HG03103 (cell line): Measurements from ENCODE around the gene LARGE2.

Source experiments
- ATAC-seq: cut with Tn5 transposase; IDR thresholded peaks from one replicate; pipeline ENCODE4 v1.9.1; 2021; ENCODE audit warnings: low read depth; ENCODE audit not compliant: unreplicated experiment

The LARGE2 gene

DNA sequence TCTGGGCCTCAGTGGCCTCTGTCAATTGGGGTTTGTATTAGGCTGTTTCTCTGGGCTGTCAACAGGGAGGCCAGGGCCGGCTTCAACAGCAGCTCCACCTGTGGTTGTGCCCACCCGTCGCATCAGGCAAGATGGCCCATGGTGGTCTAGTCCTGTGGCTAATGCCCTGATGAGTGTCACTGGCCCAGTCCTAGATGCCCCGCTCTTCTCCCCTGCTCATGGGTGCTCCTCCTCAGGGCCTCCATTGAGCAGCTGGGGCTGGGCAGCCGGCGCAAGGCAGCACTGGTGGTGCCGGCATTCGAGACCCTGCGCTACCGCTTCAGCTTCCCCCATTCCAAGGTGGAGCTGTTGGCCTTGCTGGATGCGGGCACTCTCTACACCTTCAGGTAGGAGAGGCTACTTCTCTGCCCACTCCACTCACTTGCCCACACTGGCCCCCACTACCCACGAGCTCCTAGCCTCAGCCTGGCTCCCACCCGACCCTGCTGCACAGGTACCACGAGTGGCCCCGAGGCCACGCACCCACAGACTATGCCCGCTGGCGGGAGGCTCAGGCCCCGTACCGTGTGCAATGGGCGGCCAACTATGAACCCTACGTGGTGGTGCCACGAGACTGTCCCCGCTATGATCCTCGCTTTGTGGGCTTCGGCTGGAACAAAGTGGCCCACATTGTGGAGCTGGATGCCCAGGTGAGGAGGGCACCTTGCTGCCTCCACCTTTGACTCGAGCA lies 5.4 kb downstream of the LARGE2 start:
- no peak for ATAC-seq

DNA sequence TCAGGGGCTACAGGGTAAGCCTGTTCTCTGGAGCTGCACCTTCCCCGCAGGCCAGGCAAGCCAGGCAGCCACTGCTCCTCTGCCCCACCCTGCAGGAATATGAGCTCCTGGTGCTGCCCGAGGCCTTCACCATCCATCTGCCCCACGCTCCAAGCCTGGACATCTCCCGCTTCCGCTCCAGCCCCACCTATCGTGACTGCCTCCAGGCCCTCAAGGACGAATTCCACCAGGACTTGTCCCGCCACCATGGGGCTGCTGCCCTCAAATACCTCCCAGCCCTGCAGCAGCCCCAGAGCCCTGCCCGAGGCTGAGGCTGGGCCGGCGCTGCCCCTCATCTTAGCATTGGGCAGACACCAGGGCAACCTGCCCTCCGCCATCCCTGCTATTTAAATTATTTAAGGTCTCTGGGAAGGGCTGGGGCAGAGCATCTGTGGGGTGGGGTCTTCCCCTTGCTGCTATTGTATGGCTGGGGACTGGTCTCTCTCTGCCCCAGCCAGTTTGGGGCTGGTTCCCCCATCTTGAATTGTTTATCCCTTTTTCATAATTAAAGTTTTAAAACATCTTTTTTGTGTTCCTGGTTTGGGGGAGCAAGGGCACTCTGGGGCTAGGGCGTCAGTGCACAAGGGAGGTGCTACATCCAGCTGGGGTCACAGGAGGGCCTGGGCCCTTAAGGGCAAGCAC lies 6.2 kb downstream of the LARGE2 start:
- no peak for ATAC-seq

DNA sequence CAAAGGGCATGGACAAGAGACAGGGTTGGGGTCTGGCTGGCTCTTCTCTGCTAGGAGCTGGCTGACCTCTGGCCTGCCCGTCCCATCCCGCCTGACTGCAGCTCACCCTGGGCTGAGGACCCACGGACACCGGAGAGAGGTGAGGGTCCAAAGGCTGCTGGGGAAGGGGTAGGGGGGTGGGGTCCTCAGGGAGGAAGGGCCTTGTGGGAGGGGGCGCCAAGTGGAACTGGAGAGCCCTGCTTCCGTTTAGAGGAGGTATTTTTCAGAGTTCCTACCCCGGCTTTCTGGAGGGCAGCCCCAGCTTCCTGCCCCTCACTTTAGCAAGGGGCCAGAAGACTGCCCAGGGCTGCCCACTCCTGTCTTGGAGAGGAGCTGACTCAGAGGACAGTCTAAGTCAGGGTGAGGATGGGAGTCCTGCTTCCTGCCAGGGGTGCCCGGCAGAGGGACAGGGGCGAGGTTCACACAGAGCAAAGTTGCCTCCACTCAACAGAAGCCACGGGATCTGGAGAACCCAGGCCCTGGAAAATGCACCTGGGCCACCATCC lies 7.1 kb downstream of the LARGE2 start:
- no peak for ATAC-seq

DNA sequence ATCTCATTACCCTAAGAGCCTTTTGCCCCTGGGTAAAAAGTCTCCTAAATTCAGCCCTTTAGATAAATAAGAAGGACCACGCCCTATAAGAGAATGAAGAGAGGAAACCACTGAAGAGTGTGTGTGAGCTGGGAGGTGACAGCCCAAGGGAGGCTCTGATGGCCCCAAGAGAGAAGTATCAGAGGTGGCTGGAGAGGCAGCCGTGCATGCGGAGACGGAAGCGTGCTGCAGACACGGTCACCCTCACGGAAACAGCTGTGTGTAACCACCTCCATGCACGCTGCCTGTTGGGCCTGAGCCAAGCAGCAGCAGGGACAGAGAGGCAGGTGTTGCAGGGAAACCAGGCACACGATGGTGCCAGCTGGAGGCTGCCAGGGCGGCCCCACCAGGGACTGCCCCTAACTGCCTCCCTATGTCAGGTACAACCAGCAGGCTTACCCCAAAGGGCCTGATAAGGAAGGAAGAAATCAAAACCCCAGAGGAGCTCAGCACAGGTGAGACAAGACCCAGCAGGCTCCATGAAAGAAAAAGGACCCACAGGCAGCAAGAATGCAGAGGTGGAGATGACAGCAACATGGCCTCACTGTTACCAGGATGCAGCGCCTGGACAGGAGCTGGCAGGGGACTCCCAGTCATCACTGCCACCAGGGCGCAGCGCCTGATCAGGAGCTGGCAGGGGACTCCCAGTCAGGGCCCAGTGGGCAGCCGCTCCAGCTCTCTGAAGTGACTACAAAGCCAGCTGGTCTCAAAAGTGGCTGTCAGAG lies 7.8 kb downstream of the LARGE2 start:
- peak; percentile 93 for ATAC-seq

DNA sequence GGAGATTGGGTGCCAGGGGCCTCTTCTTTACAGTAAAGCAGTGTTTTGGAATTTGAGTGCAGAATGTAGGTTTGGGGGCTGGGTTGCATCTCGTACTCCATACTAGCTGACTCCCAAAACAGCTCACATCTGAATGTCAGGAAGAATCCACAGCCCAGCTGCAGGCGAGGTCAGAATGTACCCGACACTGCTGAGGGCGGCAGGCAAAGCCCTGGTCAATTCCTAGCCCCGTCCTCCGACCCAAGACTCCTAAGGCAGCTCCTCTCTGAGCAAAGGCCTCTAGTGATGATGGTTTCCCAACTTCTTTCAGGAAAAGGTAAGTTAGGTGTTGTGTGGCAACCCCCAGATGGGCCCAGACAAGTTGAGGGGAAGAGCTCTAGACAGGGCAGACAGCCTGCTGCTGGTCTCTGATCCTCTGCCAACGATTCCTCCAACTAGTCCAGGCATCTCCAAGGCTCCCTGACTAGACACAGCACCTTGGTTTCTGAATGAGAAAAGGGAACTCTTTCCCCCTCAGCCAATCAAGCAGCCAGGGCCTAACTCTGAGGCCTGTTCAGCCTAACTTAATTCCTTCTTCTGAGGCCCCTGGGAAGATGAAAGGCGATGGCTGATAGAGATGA lies 8.6 kb downstream of the LARGE2 start:
- ATAC-seq: no peak

DNA sequence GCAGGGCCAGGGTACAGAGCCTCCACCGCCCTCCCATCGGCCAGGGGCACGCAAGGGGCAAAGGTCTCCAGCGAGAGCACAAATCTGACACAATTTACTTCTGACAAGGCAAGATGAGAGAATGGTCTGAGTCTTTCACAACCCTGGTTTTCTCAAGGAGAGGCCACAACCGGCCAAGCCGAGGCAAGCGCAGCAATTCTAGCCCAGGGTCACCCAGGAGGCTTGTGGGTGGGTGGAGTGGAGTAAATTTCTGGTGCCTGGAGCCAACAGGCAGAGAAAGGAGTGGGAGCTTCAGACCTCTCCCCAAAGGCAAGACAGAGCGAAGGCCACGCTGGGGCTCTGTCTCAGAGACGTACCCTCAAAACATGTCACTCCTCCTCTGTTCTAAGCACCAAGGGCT lies 9.3 kb downstream of the LARGE2 start:
- ATAC-seq: no peak

DNA sequence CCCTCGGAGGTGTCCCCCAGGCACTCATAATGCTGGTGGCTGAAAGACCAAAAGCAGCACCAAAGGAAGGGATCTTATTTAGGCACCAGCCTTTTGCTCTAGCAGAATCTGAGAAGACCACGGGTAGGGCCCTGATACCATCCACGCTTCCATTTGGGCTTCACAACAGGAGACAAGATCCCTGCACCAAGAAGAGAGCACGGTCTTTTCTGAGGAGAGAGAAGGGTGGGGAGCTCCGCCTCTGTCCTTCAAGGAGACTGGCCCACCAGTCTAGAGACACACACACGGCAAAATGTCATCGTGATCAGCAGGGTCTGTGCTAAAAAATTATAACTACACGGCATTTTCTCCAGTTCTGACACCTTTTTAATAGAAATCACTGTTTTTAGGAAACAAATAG lies 9.8 kb downstream of the LARGE2 start:
- ATAC-seq: no peak

DNA sequence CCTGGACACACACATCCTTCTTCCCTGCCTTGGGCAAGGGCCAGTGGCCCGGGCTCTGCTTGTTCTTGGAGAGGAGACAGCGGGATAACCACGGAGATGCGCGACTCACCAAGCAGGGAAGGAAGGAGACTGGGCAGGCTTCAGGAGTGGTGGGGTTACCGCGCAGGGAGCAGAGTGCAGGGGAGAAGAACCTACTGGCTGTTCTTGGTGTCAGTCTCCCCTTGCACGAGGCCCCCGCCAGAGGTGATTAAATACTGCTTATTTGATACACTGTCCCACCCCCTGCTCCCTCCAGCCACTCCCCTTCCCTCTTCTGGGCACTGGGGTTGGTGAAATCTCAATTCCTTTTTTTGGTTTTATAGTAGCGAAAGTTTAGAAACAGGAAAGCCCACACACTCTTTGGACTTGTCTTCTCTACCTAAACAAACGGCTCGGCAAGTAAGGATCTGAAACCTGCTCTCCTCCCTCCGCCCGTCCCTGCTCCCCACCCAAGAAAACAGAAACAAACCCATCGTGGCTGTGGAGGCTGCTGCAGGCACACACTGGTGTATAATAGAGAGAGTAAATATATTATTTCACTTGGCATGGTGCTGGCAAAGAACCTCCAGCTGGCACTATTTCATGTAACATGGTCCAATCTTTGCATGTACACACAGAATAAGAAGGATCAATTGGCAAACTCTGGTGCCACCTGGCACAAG lies 10.8 kb downstream of the LARGE2 start:
- no peak for ATAC-seq

DNA sequence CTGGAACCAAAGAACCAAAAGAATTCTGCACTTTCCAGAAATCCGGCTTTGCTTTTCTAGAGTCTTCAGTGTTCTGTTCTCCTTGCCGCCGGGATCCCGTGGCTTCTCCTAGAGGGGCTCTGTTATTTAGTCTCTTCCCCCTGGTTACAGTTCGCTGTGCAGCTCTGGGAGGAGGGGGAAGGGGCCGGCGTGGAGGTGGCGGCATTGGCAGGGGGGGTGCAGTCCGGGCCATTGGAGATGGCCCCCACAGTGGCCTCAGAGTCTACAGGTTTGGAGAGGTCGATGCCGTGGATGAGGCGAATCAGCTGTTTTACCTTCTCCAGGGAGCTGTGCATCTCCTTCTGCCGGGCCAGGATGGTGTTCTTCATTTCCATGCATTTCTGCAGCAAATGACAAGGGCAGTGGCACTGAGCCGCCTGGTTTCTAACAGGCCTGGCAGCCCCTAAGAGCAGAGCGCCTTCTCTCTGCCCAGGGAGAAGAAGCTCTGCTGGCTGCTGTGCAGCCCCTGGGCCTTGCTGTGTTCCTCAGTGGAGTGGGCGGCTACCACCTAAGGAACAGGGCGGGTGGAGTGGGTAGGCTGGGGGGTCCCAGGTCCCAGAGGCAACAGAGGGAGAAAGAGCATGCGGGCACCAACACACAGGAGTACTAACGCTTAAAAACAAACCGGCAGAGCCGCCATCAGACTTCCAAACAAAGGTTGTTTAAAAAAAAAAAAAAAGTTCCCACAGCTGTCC lies 11.6 kb downstream of the LARGE2 start:
- ATAC-seq: no peak

DNA sequence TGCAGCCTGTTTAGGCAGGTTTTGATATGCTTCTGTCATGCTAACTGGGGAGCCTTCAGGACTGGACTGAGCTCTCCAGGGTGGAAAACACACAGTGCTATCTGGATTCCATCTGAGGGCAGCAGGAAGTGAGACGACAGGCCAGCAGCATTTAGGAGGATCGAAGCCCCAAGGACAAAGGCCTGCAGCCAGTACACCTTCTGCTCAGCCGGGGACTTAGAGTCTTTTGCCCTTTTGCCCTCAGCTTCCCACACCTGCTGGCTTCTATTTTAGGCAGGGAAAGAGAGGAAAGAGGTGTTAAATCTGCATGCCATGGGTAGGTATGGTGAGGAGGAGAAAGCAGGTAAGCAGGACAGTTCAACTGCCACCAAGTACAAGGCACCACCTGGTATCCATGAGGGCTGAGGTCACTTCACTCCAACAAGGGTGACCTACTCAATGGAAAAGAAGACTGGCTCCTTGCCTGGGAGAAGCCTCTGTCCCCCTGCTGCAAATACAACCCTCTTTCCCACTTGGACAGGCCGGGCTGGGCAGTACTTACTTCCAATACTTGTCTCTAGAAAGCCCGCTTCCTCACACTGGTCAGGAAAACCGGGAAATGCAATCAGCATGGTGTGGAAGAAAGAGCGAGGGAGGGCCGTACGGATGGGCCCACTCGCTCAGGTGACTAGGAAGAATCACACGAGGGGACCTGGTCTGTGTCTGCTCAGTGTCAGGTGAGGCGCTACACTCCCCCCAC lies 12.3 kb downstream of the LARGE2 start:
- no peak for ATAC-seq

DNA sequence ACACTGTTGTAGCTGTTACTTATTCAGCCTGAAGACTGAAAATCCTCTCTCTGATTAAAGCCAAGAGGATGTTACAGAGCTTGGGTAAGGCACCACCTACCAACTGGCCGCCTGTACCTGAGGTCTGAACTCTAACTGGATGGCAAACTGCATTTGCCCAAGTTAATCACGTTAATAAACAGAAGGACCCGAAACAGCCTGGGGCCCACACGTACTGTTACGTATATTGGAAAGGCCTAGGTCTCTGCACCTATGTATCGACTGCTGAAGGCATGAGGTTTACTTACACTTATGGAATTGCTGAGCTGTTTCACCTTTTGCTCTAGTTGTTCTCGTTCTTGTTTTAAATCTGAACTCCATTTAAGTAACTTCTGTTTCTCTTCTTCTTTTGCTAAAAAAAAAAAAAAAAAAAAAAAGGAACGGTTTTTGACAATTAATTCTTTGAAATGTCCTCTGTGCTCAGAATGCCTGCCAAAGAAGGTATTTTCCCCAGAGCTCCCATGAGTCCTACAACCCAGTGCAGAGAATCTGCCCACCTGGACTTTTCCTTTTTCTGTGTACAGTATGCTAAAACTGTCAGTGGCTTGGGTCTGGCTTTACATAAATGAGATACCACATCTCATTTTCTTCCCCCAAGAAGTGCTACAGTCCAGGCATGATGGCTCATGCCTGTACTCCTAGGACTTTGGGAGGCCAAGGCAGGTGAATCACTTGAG lies 13.1 kb downstream of the LARGE2 start:
- ATAC-seq: no peak

DNA sequence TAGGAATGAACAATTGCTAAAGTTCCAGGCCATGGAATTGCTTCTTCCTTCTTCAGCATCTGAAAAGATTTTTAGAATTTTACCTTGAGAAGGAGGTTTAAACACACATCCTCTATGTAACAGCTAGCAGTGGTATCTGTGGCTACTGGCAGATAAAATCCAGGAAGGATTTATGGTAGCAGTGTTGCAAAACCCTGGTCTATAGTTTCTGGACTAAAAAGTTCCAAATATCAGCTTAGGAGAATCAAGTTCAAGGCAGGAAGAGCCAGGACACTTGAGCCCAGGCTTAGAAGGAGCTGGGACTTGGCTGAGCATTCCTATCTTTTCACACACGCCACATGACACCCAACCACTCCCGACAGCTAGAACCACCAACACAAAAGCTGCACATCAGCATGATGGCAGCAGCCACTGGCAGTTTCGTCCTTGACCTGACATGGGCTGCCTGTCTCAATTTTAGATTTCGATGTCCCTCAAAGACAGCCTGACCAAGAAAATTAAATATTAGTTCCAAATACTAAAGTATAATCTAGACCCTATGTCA lies 14.1 kb downstream of the LARGE2 start:
- no peak for ATAC-seq

DNA sequence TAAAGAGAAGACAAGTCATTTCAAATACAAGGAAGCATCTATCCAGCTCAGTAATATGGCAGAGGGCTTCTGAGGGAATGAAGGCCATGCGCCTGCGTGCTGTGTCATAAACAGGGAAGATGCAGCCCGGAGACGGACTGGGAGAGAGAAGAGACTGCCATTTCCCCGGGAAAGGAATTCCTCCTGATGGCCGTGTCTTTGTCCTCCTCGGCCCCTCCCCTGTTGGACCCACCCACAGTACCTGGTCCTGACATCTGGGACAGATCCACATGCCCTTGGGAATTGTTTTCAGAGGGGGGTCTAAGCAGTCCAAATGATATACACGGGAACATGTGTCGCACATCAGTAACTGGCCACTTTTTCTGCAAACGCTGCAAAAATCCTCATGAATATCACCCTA lies 15.5 kb downstream of the LARGE2 start:
- ATAC-seq: no peak

DNA sequence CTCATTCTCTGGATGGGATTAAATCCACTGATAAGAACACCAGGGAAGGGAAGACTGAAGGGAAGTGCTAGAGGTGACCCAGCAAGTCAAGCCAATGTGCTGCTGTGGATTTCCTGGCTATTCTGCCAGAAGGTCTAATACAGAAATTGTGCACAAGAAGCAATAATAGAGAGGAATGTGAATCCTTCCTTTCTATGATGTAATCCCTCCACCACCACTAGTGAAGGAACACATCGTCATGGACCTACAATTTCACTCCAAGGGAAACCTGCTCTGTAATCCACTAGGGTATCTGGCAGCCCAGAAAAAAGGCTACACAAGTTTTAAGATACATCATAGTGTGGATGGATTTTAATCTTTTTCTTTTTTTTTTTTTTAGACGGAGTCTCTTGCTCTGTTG lies 17.4 kb downstream of the LARGE2 start:
- ATAC-seq: no peak

DNA sequence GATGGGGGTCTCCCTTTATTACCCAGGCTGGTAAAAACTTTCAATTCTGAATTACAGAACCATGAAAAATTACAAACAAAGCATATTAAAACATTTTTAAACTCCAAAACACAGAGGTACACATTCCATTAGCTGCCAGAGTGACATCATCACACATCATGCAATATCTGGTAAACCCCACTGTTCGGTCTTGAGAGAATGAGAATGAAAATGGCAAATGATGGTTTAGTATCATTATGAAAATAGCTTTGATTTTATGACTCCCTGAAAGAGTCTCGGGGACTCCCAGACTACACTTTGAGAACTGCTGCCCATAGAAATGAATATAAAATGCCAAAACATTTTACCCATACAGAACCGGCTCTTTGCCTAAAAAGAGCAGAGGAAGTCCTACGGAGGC lies 18.8 kb downstream of the LARGE2 start:
- no peak for ATAC-seq

DNA sequence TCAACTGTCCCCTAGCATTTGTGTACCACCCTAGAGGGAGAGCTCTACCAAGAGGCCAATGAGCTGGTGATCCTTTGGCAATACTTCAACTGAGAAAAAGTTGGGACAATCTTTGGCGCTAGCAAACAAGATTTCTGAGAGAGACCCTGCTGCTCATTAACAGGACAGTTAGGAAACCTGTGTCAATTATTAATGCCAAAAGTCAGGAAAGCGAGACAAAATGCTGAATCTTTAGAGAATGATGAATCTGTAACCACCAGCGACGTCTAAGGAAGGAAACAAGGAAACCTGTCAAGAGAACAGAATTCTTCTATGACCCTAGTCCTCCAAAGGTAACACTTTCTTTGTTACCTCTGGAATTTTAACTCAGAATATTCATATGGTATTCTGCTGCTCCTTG lies 19.9 kb downstream of the LARGE2 start:
- ATAC-seq: no peak

DNA sequence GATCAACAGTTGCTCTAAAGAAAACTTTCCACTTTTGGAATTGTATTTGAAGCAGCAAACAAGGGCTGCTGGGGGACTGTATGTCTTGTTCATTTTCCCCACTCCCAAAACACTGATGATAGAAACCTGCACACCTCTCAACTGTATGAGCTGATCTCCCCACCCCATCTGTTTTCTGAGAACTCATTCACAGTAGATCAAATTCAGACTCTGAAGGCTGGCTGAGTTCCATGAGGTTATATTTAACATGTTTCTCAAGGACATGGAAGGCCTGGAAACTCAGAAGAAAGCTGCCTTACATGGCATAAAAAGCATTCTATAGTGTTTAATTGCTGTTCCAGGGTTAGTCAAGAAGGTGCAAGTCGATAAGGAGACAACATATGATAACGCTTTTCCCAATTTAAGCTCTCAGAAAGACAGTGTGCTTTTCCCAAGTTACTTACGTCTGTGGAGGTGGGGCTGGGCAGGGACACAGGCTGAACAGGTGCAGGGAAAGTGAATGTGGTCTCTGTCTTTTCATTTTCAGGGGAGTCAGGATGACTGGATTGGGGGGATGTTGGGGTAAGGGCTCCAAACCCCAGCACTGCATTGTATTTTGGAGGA lies 23.0 kb downstream of the LARGE2 start:
- no peak for ATAC-seq

DNA sequence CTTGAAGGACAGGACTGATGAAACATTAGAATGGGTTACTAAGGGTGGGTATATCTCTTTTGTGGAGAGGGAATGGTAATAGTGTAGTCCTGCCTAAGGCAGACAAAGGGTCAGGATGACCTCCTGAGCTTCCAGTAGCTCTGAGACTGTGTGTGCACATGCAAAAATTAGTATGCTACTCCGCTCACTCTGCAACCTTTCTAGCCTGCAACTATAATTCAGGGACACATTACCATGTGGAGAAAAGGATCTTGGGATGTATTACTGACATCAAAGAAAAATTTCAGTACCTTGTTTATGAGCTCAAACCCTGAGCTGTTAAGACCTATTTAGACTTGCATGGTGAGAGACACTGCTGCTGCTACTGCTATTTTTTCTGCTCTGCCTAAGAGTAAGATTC lies 25.4 kb downstream of the LARGE2 start:
- ATAC-seq: no peak
